IgD-negative memory B cell (primary cell): Measurements from ENCODE around the gene SENP1. TPM values are rescaled to one million over a fixed set of nuclear protein-coding genes. Genes with fewer than 3 reads are reported as not detected.

Experiments used
- H3K27ac Mint-ChIP-seq, 3 donors: one replicate each; pipeline ENCODE4 v1.8.0; 2020 to 2022; ENCODE audit warnings: mild to moderate bottlenecking in 3 of 3, mixed read lengths in 3 of 3, moderate library complexity in 1 of 3
- H3K27me3 Mint-ChIP-seq: one replicate; pipeline ENCODE4 v1.8.0; 2021; ENCODE audit warnings: mixed read lengths
- H3K36me3 Mint-ChIP-seq: one replicate; pipeline ENCODE4 v1.8.0; 2020; ENCODE audit warnings: mild to moderate bottlenecking, mixed read lengths
- H3K4me1 Mint-ChIP-seq, 3 donors: one replicate each; pipeline ENCODE4 v1.8.0; 2020 to 2022; ENCODE audit warnings: mixed read lengths in 3 of 3, mild to moderate bottlenecking in 1 of 3
- H3K4me3 Mint-ChIP-seq, 4 donors: one replicate each; pipeline ENCODE4 v1.8.0; 2020 to 2022; ENCODE audit warnings: mild to moderate bottlenecking in 4 of 4, mixed read lengths in 4 of 4, moderate library complexity in 3 of 4
- H3K9me3 Mint-ChIP-seq, 3 donors: one replicate each; pipeline ENCODE4 v1.8.0; 2020 to 2021; ENCODE audit warnings: mixed read lengths in 3 of 3, mild to moderate bottlenecking in 1 of 3
- polyA plus RNA-seq: library from polyadenylated mRNA; unstranded; fragments of 300-500 nt; fragmentation: Illumina TruSeq; gene quantifications from one replicate; pipeline ENCODE4 v1.2.3, GENCODE V29; 2021

Gene SENP1
- polyA plus RNA-seq, 1 donor from 2014 or later, result 12.6 TPM

DNA sequence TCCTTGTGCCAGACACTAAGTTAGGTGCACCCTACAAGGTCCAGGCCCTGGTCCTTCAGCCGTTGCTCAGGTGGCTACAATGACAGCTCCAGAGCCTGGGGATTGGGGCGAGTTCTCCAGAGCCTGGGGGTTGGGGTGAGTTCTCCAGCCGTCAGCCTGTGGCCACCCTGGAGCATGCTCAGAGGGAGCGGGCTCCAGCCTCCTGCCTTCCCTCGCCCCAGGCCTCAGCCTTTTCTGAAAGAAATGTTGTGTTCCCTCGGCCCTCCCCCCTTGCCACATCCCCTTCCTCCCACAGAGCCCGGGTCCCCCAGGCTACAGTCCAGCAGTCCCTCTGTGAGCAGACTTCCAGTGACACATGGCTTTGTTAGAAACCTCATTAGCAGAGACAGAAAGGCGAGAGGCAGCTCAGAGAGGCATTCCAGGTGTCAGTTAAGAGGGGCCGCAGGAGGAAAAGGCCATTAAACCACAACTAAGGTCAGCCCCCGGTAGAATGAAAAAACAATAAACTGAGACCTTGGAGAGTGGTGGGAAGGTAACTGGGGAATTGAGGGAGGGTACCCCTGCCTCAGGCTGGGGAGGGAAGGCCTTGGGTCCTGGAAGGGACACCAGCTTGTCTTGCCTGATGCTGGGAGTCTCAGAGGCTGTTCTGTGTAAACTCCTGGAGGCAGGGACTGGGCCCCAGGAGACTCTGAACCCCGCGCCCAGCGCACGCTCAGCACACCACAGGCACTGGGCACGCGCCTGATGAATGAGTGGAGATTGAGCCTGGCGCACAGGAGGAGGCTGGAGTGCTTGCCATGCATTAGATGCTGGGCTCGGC, 78.5 kb downstream of the SENP1 start:
- no peaks in the 10 kb centered on the region for H3K4me1 Mint-ChIP-seq
- H3K27ac Mint-ChIP-seq, result no peak overlapping the region
- peaks cover 5% of the 10 kb centered on the region for H3K27me3 Mint-ChIP-seq
- no peak overlapping the region for H3K4me3 Mint-ChIP-seq
- H3K36me3 Mint-ChIP-seq, result no peaks in the 10 kb centered on the region
- H3K9me3 Mint-ChIP-seq, result no peaks in the 10 kb centered on the region

DNA sequence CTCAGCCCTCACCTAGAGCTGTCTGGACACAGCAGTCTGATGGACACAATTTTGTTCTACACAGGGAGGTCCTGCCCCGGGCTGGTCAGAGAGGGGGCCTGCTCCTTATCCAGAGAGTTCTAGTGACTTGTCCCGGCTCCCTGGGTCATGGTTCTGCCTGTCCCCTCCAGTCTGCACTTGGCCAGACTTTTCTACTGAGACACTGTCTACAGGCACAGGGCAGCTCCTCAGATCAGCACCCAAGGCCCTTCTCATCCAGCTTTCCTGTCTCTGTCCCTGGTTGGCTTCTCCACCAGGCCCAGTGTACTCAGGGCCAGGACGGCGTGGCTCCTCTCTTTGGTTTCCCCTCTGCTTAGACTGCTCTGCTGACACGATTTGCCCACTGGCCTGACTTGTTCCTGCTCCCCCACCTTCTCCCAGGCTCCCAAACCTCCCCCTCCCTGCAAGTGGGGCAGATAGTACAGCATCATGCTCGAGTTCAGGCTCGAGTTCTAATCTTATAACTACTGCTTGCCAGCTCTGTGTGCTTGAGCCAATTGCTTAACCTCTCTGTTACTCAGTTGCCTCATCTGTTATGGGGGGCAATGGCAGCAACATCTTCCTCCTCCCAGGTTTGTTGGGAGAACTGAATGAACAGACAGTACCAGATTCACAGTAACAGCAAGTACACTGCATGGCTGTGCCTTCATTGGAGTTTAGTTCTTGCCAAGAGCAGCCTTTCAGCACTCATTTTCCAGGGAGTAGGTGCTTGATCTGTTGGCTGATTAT, 79.6 kb downstream of the SENP1 start:
- H3K36me3 Mint-ChIP-seq, result no peaks in the 10 kb centered on the region
- no peak overlapping the region for H3K4me3 Mint-ChIP-seq
- H3K27me3 Mint-ChIP-seq, result peaks cover 11% of the 10 kb centered on the region
- no peaks in the 10 kb centered on the region for H3K9me3 Mint-ChIP-seq
- peaks cover 0 to 2% (median 0%) of the 10 kb centered on the region in 3 donors for H3K4me1 Mint-ChIP-seq
- no peak overlapping the region for H3K27ac Mint-ChIP-seq

DNA sequence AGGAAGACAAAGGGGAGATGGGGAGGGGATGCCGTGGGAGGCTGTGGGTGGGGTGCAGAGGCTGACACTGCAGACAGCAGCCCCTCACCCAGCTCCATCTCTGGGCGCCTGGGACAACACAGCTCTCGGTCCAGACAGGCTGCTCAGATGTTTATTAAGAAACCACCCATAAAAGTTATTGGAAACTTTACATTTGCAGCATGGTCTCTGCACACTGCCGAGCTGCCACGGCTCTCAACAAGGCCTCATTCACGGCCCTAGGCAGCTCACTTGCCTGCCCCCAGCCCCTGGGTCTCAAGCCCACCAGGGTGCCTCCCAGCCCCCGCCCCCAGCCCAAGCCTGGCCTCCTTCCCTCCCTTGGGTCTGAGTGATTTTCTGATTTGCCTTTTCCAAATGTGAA, 80.6 kb downstream of the SENP1 start:
- Mint-ChIP-seq H3K36me3 (no peaks in the 10 kb centered on the region), H3K4me3 (no peak overlapping the region), H3K27me3 (peaks cover 16% of the 10 kb centered on the region), H3K27ac (no peak overlapping the region), H3K4me1 (peaks cover 0 to 2% (median 0%) of the 10 kb centered on the region in 3 donors), H3K9me3 (no peaks in the 10 kb centered on the region)

DNA sequence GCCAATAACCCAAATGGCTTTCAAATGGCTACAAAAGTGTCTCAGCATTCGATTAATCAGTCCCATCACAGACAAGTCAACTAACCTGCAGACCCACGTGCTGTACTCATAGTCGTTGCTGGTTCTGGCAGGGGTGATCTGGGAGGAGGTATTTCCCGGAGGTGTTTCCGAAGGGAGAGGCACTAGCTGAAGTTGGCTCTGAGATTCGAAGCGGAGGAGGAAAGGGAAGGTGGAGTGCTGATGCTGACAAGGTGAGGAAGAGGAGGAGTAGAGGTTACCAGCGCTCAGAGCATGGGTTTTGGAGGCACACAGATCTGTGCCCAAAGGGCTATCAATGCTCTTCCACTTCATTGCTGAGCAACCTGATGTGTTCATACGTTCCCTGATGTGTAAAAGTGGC, 81.1 kb downstream of the SENP1 start:
- Mint-ChIP-seq H3K4me1 (peaks cover 0 to 2% (median 0%) of the 10 kb centered on the region in 3 donors), H3K27ac (no peak overlapping the region), H3K36me3 (no peaks in the 10 kb centered on the region), H3K9me3 (no peaks in the 10 kb centered on the region), H3K27me3 (peaks cover 16% of the 10 kb centered on the region), H3K4me3 (no peak overlapping the region)

DNA sequence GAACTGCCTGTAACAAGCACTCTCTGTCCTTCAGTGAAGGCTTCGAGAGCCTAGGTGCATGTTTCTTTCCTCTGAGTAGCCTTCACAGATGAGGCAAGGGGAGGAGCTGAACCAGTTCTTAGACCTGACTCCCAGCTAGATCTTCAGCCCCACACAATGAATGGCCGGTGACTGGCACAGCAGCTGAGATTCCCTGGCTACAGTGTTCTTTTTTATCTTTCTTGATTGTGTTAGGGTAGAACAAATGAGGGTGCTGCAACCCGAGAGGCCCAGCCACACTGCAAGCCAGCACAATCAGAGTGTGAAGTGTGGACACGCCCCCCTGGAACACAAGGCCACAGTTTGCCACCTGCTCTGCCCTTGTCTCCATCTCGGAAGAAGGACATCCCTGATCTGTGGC, 82.5 kb downstream of the SENP1 start:
- H3K4me1 Mint-ChIP-seq, result peaks cover 0 to 2% (median 0%) of the 10 kb centered on the region in 3 donors
- H3K4me3 Mint-ChIP-seq, result no peak overlapping the region
- no peaks in the 10 kb centered on the region for H3K9me3 Mint-ChIP-seq
- H3K27ac Mint-ChIP-seq, result peak overlapping the region in 1 of 3 donors; percentile 36
- no peaks in the 10 kb centered on the region for H3K36me3 Mint-ChIP-seq
- H3K27me3 Mint-ChIP-seq, result peaks cover 18% of the 10 kb centered on the region

DNA sequence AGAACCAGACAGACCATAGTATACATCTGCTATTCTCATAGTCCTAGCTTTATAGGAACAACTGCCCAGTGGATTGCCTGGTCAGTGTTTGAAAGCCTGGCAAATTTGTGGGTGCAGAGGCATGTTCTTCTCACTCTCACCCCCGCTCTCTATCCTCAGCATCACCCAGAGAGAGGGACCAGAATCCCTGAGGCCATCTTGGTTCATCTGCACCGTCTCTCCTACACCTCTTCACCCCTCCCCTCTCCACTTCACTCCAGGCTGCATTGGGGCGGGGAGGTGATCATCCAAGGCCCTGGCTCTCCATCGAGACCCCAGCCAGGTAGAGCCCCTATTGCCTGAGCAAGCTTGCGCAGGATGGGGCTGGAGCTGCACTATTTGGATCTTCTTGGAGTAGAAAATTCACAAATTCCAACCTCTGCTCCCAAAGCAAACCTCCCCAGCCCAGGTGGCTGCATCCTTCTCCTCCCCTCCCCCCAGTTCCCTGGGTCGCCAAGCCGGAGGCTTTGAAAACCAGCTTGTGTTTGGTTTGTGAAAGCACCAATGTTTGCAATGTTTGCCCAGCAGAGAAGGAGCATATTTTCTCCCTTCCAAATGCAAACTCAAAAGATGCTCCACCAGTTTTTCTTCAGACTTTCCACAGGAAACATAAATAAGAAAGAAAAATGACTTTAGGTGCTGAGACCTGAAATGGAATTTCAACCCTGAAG, 83.0 kb downstream of the SENP1 start:
- peaks cover 18% of the 10 kb centered on the region for H3K27me3 Mint-ChIP-seq
- H3K9me3 Mint-ChIP-seq, result no peaks in the 10 kb centered on the region
- H3K36me3 Mint-ChIP-seq, result no peaks in the 10 kb centered on the region
- H3K27ac Mint-ChIP-seq, result peak overlapping the region in 1 of 3 donors; percentile 36
- peaks cover 0 to 3% (median 0%) of the 10 kb centered on the region in 3 donors for H3K4me1 Mint-ChIP-seq
- no peak overlapping the region for H3K4me3 Mint-ChIP-seq

DNA sequence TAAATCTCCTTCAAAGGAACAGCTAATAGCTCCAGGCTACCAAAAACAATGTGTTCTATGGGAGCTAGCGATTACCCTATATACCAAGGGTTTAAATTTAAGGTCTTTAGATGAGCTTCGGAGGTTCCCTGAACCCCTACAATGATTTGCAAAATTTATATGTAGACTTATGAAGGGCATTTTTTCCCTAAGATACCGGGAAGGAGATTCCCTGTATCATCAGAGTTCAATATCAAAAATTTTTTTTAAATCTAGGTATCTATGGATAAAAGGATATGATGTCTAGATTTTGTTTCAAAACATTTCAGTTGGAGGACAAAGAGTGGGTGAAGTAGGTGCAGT, 83.7 kb downstream of the SENP1 start:
- Mint-ChIP-seq H3K4me3 (no peak overlapping the region), H3K36me3 (no peaks in the 10 kb centered on the region), H3K27ac (no peak overlapping the region), H3K9me3 (no peaks in the 10 kb centered on the region), H3K4me1 (peaks cover 0 to 3% (median 0%) of the 10 kb centered on the region in 3 donors), H3K27me3 (peaks cover 18% of the 10 kb centered on the region)

DNA sequence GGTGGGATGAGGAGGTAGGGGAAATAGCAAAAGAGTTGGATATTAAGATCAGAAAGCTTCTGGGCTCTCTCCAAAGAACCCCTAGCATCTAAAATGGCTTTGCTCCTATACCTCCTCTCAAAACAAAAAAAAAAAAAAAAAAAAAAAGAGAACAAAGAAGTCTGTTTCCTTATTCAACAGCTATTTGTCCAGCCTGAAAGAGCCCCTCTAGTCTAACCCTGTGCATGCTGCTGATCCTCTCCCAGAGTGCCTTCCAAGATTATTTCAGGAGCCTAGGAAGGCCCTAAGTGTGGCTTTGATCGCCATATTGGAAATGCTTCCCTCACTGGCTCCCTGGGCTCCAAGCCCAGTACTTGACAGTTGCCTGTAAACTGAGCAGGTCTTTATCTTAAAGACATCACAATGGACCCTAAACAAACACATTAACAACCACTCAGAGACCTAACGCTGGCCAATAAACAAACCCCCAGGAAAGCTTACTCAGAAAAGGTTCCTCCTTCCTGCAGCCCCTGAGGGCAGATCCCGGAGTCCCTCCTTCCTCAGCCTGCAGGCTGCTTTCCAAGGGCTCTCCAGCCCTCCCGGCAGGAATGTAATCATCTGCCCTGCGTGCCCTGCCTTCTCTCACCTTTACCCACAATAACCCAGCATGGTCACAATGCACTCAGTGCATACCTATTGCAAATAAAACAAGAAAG, 84.2 kb downstream of the SENP1 start:
- Mint-ChIP-seq H3K4me1 (peaks cover 0 to 3% (median 0%) of the 10 kb centered on the region in 3 donors), H3K27ac (no peak overlapping the region), H3K4me3 (peak overlapping the region in 1 of 4 donors; percentile 52), H3K9me3 (no peaks in the 10 kb centered on the region), H3K36me3 (no peaks in the 10 kb centered on the region), H3K27me3 (peaks cover 19% of the 10 kb centered on the region)

DNA sequence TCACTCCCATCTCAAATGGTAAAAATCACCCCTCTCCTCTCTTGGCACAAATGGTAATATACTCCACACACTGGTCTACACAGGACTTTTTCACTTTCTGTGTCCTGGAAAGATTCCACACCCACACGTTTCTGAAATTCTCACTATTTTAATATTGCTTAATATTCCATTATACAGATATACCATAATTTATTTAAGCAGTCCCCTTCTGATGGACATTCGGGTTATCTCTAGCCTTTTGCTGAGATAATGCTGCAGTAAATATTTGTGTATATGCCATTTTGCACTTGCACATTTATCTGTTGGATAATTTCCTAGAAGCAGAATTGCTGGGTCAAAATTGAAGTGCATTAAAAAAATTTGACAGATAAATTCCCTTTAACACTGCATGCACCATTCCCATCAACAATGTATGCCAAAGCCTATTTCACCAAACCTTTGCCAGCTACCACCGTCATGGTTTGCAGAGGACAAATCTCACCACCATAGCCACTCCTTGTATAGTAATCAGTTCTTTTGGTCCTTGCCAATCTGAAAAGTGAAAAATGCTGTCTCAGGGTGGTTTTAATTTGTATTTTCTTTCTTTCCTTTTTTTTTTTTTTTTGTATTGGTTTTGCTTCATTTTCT, 86.1 kb downstream of the SENP1 start:
- no peak overlapping the region for H3K4me3 Mint-ChIP-seq
- no peaks in the 10 kb centered on the region for H3K9me3 Mint-ChIP-seq
- H3K36me3 Mint-ChIP-seq, result no peaks in the 10 kb centered on the region
- no peak overlapping the region for H3K27ac Mint-ChIP-seq
- peaks cover 0 to 3% (median 0%) of the 10 kb centered on the region in 3 donors for H3K4me1 Mint-ChIP-seq
- H3K27me3 Mint-ChIP-seq, result peaks cover 21% of the 10 kb centered on the region

DNA sequence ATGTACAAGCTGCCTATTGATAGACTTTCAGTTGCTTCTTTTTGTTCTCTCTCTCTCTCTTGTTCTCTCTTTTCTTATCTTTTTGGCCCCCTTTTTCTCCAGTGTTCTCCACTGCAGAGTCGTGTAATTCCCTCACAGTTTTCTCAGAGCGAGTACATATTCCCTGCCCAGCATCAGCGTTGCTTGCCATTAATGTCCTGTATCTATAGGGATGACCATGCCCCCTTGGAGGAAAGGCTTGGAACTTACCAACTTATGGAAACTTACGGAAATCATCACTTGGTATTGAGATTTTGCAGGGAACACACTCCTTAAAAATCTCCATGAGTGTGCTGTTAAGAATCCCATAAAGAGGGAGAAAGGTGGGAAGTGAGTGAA, 87.3 kb downstream of the SENP1 start:
- H3K9me3 Mint-ChIP-seq, result no peaks in the 10 kb centered on the region
- peaks cover 0 to 3% (median 0%) of the 10 kb centered on the region in 3 donors for H3K4me1 Mint-ChIP-seq
- no peaks in the 10 kb centered on the region for H3K36me3 Mint-ChIP-seq
- no peak overlapping the region for H3K4me3 Mint-ChIP-seq
- H3K27me3 Mint-ChIP-seq, result peaks cover 19% of the 10 kb centered on the region
- H3K27ac Mint-ChIP-seq, result no peak overlapping the region

DNA sequence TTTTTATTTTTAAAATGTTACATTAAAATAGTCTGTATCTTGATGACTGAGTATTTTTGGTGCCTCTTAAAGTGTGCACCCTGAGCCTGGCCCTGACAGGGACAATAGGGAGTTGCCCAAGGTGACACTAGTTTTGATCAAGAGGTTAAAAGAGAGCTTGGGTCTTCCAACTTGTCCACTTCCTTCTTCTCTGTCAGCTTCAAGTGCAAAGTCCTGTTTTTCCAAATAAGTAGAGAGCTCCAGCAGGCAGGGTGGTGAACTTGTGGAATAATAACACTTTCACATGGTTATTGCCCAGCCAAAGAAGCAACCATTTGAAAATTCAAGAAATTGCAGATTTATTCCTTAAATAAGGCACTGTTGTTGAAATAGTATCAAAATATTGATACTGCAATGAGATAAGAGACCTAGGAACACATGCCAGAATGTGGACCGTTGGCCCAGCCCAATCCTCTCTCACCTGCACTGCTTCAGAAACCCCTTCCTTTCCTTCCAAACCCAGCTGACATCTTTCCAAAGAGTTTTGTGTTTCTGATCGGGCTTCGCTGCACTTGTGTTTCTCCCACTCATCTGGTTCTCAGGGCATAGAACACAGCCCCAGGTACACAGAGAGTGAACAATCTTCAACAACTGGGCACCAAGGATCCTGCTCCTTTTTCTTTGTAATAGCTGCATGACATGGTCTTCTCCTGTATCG, 87.8 kb downstream of the SENP1 start:
- peaks cover 0 to 3% (median 0%) of the 10 kb centered on the region in 3 donors for H3K4me1 Mint-ChIP-seq
- H3K4me3 Mint-ChIP-seq, result no peak overlapping the region
- H3K36me3 Mint-ChIP-seq, result no peaks in the 10 kb centered on the region
- peaks cover 18% of the 10 kb centered on the region for H3K27me3 Mint-ChIP-seq
- no peaks in the 10 kb centered on the region for H3K9me3 Mint-ChIP-seq
- no peak overlapping the region for H3K27ac Mint-ChIP-seq

DNA sequence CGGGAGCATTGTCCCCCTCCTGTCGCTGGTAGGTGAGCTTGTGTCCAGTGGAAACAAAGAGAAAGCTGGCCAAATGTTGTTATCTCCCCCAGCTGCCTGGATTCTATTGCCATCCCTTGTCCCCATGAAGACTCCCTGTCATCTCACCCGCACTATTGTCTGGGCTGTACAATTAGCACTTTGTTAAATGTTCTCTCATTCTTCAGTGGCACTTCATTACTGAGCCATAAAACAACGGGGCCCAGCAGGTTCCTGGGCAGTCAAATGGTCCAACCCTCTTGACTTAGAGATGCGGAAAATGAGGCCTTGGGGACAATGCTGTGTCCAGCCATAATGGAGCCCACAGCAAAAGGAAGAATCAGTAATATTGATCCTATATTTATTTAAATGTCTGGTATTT, 88.4 kb downstream of the SENP1 start:
- Mint-ChIP-seq H3K4me1 (peaks cover 0 to 3% (median 0%) of the 10 kb centered on the region in 3 donors), H3K27me3 (peaks cover 17% of the 10 kb centered on the region), H3K4me3 (no peak overlapping the region), H3K36me3 (no peaks in the 10 kb centered on the region), H3K27ac (no peak overlapping the region), H3K9me3 (no peaks in the 10 kb centered on the region)

DNA sequence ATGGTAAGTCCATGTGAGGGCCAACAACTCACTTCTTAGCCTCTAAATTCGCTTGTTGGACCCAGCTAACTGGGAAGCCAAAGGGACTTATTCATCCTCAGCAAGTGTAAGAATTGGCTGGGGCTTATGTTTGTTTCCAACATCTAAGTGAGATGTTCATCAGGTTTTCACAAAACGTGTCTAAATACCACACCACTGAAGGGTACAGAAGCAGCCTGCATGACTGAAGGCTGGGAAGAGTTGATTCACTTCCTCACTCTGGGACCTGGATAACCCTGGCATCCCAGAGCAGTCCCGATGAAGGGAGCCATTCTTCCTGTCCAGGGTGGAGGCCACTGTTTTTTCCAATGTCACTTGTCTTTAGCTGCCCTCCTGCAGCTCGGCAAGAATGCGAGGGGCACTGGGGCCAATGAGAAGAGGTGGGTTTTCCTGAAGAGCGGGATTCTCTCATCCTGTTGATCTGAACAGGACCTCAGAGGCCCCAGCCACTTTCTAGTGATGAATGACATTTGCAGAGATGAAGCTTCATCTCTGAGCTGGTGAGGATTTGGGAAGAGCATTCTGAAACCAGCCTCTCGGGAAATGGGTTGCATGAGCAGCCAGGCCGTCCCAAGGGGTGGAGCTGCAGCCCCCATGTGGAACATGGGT, 89.4 kb downstream of the SENP1 start:
- H3K36me3 Mint-ChIP-seq, result no peaks in the 10 kb centered on the region
- no peak overlapping the region for H3K27ac Mint-ChIP-seq
- peaks cover 13% of the 10 kb centered on the region for H3K27me3 Mint-ChIP-seq
- no peaks in the 10 kb centered on the region for H3K9me3 Mint-ChIP-seq
- H3K4me1 Mint-ChIP-seq, result peaks cover 0 to 2% (median 0%) of the 10 kb centered on the region in 3 donors
- H3K4me3 Mint-ChIP-seq, result no peak overlapping the region
